ENCODE measurements around the gene TIMM13.
A peak's percentile ranks its signal among the peaks of the same experiment; 100 is the strongest.
"Not testable (repeated sequence)": the region's sequence is repeated elsewhere in the genome, so short reads cannot be mapped to it uniquely, and the experiment has no call there.

TIMM13 gene

DNA sequence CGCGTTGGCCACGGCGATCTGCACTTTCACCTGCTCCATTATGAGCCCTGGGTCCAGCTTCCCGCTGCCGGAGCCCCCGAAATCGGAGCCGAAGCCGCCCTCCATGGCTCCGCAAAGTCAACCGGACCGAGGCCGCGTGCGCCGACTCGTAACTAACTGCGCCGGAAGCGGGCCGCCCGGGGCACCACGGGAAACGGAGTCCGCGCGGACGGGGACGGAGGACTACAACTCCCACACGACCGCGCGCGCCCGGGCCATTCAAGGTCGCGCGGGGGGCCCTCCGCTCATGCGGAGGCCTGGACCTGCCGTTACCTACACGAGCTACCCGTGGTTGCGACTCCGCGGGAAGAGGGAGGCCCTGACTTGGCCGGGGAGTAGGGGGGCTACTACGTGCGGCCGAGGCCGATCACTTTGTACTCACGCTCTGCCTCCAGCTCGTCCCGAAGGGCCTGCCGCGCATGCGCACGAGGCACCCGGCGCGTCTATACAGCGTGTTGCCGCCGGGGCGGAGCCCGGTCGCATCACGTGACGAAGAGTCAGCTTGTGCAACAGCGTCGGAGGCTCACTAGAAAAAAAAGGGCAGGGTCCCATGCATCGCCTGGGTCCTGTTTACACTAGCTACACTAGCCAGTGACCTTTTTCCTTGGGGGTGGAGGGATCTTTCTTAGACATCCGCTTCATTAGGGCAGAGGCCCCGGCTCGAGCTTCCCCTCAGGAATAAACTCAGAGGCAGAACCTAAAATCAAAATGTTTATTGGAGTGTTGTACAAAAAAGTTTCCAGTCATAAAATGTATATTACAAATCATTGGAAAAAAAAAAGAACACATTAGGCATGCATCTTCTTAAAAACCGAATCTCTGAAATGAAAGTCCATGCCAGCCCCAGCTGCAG lies at the start of gene TIMM13:
TIMM13 (minus strand) TSS at position 158 of the 892 bp plus-strand sequence; CDS start at position 105, 53 bp downstream.
- peak; percentile 97 for DNase-seq (ENCODE audit: low spot score)

- no peak for DNase-seq (ENCODE audit: low spot score)
Observed at GRCh38 chr19:2476451-2477140, 49.2 kb upstream of the TIMM13 start.

GRCh38 chr19:2475702-2476450 lies 48.5 kb upstream of the TIMM13 start, which contains the start of gene GADD45B:
TSS of gene GADD45B (plus strand) at chr19:2476127. CDS start at chr19:2476359, 232 bp downstream.
- peak; percentile 97 for DNase-seq (ENCODE audit: low spot score)

- no peak for DNase-seq (ENCODE audit: low spot score)
Observed at GRCh38 chr19:2475018-2475701, 47.8 kb upstream of the TIMM13 start.

DNA sequence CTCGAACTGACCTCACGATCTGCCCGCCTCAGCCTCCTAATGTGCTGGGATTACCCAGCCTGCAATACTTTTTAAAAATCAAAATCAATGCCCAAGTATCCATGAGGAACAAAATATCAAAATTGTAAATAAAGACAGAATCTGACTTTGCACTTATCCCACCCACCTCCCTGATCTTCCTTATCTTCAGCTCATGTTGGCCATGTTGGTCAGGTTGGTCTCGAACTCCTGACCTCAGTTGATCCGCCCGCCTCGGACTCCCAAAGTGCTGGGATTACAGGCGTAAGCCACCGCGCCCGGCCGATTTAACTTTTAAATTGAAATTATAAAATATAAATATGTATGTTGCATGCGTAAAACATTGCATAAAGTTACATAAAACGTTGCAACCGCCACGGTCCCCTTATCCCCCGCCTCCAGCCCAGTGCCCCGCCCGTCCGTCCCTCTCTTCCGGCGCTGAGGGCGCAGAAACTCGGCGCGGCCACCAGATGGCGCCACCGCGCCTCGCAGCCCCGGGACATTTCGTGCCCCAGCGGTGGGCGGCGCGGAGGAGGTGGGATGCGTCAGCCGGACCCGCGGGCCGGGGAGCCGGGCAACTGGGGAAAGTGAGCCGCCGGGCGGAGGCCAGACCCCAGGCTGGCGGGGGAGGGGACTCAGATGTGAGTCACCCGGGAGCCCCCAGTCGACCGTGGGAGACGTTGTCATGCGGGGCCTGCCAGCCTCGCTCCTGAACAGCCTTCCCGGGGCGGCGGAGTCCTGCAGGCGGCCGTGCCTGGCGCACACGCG lies 47.0 kb upstream of the TIMM13 start:
- peak; percentile 73 for DNase-seq (ENCODE audit: low spot score)

GRCh38 chr19:2469915-2470200 lies 42.5 kb upstream of the TIMM13 start:
- not testable (repeated sequence) for DNase-seq (ENCODE audit: low spot score)

GRCh38 chr19:2469102-2469914 lies 41.9 kb upstream of the TIMM13 start:
- no peak for DNase-seq (ENCODE audit: low spot score)

DNA sequence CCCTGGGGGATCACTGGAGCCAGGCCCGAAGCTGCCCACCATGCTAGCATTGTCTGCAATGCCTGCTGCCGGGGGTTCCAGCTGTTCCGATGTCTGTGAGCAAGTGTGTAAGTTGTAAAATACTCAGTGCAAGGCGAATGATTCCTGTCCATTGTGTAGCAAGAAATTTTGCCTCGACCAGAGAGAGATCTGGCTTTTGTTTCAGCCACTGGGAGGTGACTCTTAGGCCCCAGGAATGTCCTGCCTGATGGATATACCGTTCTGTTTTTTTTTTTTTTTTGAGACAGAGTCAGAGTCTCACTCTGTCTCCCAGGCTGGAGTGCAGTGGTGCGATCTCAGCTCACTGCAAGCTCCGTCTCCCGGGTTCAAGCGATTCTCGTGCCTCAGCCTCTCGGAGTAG lies 41.2 kb upstream of the TIMM13 start:
- DNase-seq (ENCODE audit: low spot score): no peak

DNA sequence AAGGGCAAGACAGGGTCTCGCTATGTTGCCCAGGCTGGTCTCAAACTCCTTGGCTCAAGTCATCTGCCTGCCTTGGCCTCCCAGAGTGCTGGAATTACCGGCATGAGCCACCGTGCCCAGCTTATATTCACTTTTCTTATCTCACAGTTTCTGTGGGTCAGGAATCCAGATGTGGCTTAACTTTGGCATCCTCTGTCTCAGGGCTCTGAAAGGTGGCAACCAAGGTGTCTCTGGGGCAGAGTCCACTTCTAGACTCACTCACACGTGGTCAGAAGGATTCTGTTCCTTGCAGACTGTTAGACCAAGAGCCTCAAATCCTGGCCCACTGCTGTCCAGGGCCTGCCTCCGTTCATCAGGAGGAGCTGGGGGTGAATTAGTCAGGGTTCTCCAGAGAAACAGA lies 37.0 kb upstream of the TIMM13 start:
- DNase-seq (ENCODE audit: low spot score): no peak

DNA sequence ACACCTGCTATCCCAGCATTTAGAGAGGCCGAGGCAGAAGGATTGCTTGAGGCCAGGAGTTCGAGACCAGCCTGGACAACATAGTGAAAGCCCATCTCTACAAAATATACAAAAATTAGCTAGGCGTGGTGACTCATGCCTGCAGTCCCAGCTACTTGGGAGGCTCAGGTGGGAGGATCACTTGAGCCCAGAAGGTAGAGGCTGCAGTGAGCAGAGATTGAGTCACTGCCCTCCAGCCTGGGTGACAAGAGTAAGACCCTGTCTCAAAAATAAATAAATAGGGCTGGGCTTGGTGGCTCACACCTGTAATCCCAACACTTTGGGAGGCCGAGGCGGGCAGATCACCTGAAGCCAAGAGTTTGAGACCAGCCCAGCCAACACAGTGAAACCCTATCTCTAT lies 36.3 kb upstream of the TIMM13 start:
- DNase-seq (ENCODE audit: low spot score): not testable (repeated sequence)

DNA sequence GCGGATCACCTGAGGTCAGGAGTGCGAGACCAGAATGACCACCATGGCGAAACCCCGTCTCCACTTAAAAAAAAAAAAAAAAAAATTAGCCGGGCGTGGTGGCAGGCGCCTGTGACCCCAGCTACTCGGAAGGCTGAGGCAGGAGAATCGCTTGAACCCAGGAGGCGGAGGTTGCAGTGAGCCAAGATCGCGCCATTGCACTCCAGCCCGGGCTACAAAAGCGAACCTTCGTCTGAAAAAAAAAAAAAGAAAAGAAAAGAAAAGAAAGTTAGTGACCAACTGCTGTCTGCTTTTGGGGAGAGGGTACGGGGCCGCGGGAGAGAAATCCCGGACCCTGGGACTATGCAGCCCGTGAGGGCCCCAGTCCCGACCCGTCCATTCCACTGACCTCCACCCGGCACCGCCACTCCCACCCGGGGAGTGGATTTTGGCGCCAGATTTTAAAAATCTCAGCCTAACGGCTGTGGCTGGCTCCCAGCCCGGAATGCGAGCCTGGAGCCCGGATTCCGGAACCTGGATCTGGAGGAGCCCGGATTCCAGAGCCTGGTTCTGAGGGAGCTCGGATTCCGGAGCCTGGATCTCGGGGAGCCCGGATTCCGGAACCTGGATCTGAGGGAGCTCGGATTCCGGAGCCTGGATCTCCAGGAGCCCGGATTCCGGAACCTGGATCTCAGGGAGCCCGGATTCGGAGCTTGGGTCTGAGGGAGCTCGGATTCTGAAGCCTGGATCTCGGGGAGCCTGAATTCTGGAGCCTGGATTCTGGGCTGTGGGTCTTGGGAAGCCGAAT lies 35.4 kb upstream of the TIMM13 start:
- DNase-seq (ENCODE audit: low spot score): peak; percentile 84

DNA sequence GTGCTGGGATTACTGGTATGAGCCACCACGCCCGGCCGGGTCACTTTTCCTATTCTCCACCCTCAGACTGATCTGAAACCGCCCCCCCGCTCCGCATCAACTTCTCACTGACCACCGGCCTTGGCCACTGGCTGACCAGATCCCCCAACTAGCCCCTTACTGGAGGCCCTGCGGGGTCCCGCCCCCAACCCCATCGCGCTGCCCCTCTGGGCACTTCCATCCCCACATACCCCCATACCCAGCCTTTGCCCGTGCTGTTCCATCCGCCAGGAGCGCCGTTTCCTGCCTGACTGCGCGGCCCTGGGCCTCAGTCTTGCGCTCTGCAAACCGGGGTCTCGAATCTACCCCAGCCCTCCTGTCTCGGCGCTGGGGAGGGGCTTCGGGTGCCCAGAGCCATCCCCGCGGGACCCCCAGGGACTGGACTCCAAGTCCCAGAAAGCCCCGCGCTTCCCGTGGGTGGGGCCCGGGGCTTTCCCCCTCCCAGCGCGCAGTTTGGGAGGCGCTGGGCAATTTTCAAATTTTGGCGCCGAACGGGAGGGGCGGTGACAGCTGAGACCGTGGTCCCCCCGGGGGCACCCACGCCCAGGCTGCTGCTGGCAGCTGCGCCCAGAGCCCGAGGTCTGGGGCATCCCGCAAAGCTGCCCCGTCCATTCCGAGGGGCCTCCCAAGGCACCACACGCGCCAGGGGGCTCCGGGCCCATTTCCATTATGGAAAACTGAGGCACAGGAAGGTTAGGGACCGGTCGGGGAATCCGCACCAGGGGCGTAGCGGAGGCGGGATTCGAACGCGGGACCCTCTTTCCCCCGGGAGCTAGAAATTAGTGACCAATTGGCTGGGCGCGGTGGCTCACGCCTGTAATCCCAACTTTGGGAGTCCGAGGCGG lies 34.6 kb upstream of the TIMM13 start:
- no peak for DNase-seq (ENCODE audit: low spot score)

DNA sequence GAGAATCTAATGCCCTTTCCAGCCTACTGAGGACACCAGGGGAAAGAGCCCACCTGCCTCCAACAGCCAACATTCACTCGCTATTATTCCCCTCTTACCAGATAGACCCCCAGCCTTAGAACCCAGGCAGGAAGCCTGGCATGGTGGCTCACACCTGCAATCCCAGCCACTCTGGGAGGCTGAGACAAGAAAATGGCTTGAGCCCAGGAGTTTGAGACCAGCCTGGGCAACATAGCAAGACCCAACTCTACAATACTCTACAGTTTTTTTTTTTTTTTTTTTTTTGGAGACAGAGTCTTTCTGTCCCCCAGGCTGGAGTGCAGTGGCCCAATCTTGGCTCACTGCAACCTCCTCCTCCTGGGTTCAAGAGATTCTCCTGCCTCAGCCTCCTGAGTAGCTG lies 32.9 kb upstream of the TIMM13 start:
- DNase-seq (ENCODE audit: low spot score): no peak

DNA sequence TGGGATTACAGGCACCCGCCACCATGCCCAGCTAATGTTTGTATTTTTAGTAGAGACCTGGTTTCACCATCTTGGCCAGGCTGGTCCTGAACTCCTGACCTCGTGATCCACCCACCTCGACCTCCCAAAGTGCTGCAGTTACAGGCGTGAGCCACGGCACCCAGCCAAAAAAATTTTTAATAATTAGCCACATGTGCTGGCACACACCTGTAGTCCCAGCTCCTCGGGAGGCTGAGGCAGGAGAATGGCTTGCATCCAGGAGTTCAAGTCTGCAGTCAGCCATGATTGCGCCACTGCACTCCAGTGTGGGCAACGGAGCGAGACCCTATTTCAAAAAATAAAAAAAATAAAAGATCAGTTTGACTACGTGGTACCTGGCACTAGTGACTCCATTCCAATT lies 31.4 kb upstream of the TIMM13 start:
- DNase-seq (ENCODE audit: low spot score): not testable (repeated sequence)

DNA sequence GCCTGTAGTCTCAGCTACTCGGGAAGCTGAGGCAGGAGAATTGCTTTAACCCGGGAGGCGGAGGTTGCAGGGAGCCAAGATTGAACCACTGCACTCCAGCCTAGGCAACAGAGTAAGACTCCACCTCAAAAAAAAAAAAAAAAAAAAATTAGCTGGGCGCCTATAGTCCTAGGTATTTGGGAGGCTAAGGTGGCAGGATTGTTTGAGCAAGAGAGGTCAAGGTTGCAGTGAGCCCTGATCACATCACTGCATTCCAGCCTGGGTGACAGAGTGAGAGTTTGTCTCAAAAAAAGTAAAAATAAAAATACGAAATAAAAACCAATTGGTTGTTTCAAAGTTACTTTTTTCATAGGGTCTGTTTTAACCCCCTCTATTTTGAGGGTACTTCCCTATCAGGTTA lies 30.7 kb upstream of the TIMM13 start:
- DNase-seq (ENCODE audit: low spot score): no peak

DNA sequence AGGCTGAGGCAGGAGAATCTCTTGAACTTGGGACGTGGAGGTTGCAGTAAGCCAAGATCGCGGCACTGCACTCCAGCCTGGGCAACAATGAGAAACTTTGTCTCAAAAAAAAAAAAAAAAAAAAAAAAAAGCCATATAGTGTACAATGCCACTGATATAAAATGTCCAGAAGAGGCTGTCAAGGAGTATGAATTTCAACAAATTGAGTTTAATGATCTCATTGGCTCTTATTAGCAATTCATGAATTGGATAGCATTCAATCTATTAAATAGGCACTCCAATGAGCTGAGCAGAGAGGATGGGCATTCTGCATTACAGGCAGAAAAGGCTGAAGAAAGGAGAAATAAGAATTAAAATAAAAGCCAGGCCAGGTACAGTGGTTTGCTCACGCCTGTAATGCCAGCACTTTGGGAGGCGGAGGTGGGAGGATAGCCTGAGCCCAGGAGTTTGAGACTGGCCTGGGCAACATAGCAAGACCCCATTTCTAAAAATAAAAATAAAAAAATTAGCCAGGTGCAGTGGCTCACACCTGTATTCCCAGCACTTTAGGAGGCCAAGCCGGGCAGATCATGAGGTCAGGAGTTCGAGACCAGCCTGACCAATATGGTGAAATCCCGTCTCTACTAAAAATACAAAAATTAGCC lies 30.1 kb upstream of the TIMM13 start:
- DNase-seq (ENCODE audit: low spot score): no peak

DNA sequence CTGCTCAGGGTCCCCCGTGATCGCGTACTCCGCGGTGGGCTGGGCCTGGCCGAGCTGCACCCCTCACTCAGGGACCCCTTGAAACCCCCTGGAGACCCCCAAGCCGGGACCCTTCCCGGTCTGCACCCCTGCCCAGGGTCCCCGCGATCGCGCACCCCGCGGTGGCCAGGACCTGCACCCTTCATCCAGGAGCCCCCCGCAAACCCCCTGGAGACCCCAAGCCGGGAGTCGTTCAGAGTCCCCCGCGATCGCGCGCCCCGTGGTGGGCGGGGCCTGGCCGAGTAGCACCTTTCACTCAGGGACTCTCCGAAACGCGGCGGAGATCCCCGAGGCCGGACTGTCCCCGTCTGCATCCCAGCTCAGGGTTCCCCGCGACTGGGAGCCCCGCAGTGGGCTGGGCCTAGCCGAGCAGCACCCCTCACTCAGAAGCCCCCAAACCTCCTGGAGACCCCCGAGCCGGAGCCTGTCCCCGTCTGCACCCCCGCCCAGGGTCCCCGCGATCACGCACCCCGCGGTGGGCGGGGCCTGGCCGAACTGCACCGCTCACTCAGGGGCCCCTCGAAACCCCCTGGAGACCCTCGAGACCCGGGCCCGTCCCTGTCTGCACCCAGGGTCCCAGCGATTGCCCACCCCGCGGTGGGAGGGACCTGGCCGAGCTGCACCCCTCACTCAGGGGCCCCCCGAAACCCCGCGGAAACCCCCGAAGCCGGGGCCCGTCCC lies 28.6 kb upstream of the TIMM13 start:
- no peak for DNase-seq (ENCODE audit: low spot score)
